ENCODE data around the gene SLC25A19.

DNA sequence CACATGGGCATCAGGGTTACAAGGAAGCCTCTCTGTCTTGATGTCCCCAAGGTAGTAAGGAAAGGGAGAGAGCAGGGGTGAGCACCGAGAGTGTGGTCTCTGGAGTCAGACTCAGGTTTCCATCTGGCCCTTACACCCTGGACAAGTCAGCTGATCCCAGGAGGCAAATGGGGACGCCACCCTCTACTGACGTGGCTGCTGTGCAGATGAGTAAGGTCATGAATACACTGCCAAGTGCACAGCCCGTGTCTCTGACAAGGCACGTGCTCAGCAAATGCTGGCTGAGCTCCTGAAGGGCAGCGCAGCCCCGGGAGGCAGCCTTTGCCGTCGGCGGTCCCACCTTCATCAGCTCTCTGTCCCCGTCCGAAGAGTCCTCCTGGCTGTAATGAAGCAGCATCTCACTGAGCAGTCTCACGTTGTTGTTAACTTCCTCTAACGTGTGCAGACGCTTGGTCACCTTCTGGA, 47.2 kb downstream of the SLC25A19 start:
- TF ChIP-seq POLR2AphosphoS5 (IDR thresholded peaks at IDR 0.05; ENCODE audit: low read depth, low read length) = no peak
- TF ChIP-seq EP300 (IDR thresholded peaks at IDR 0.05; ENCODE audit: borderline replicate concordance in 1 of 2, low read depth in 1 of 2, low read length in 1 of 2) = no peak

Measured in SK-N-SH (cell line).